Adrenal gland (tissue), 5 donors: ENCODE results near the gene SLC5A5.

ENCODE experiments used
- POLR2A ChIP-seq, 2 donors: fragments of 450-650 bp; IDR thresholded peaks; one replicate each; pipeline ENCODE4 v1.6.1; 2017; ENCODE audit warnings: antibody characterized with exemption in 2 of 2, mild to moderate bottlenecking in 2 of 2, moderate library complexity in 1 of 2
- TF ChIP-seq, protein P1 (sequence below), 6 experiments: fragments of 450-650 bp in 4 of 6; fragments of 200-600 bp in 2 of 6; sonication (generic) in 1 of 6; IDR thresholded peaks; 1 replicate in 5 of 6; 2 replicates in 1 of 6; pipeline versions ENCODE4 v1.5.1 to v1.8.0; 2016 to 2021; ENCODE audit warnings: antibody characterized with exemption in 6 of 6, mild to moderate bottlenecking in 2 of 6, moderate library complexity in 1 of 6
- donor health status: DM: no; HTN: no; CAD: no.

DNA sequence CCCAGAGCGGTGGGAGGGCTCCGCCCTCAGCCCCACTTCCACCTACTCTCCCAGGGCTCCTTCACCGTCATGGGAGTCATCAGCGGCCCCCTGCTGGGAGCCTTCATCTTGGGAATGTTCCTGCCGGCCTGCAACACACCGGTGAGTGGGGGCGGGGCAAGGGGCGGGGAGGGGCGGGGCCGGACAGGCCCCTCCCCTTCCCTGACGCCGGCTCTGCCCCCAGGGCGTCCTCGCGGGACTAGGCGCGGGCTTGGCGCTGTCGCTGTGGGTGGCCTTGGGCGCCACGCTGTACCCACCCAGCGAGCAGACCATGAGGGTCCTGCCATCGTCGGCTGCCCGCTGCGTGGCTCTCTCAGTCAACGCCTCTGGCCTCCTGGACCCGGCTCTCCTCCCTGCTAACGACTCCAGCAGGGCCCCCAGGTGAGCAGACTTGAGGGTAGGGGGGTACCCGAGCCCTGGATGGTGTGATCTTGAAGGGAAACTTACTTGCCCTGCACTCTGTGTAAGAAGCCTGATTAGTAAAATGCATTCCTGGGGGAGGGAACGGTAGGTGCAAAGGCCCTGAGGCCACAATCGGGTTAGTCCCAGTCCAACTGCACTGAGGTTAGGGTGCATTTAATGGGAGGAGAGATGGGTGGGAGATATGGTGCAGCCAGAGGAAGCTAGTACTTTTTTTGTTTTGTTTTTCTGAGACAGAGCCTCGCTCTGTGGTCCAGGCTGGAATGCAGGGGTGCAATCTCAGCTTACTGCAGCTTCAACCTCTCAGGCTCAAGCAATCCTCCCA lies 12.1 kb downstream of the SLC5A5 start:
- TF ChIP-seq, protein P1, sequence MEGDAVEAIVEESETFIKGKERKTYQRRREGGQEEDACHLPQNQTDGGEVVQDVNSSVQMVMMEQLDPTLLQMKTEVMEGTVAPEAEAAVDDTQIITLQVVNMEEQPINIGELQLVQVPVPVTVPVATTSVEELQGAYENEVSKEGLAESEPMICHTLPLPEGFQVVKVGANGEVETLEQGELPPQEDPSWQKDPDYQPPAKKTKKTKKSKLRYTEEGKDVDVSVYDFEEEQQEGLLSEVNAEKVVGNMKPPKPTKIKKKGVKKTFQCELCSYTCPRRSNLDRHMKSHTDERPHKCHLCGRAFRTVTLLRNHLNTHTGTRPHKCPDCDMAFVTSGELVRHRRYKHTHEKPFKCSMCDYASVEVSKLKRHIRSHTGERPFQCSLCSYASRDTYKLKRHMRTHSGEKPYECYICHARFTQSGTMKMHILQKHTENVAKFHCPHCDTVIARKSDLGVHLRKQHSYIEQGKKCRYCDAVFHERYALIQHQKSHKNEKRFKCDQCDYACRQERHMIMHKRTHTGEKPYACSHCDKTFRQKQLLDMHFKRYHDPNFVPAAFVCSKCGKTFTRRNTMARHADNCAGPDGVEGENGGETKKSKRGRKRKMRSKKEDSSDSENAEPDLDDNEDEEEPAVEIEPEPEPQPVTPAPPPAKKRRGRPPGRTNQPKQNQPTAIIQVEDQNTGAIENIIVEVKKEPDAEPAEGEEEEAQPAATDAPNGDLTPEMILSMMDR (IDR thresholded peaks at IDR 0.05): no peak
- TF ChIP-seq POLR2A (IDR thresholded peaks at IDR 0.05): no peak
